22Rv1 (cell line): ENCODE data around the gene CHCHD4.

Experiments used
- ZFX ChIP-seq: fragments of 450-650 bp; IDR thresholded peaks from 2 replicates; pipeline ENCODE4 v1.6.1; 2017; ENCODE audit warnings: antibody characterized with exemption, borderline replicate concordance
- TF ChIP-seq, protein P1 (sequence below): fragments of 450-650 bp; IDR thresholded peaks from 2 replicates; pipeline ENCODE4 v1.5.1; 2017; ENCODE audit warnings: mild to moderate bottlenecking

- TF ChIP-seq, protein P1, sequence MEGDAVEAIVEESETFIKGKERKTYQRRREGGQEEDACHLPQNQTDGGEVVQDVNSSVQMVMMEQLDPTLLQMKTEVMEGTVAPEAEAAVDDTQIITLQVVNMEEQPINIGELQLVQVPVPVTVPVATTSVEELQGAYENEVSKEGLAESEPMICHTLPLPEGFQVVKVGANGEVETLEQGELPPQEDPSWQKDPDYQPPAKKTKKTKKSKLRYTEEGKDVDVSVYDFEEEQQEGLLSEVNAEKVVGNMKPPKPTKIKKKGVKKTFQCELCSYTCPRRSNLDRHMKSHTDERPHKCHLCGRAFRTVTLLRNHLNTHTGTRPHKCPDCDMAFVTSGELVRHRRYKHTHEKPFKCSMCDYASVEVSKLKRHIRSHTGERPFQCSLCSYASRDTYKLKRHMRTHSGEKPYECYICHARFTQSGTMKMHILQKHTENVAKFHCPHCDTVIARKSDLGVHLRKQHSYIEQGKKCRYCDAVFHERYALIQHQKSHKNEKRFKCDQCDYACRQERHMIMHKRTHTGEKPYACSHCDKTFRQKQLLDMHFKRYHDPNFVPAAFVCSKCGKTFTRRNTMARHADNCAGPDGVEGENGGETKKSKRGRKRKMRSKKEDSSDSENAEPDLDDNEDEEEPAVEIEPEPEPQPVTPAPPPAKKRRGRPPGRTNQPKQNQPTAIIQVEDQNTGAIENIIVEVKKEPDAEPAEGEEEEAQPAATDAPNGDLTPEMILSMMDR: no peak
- no peak for TF ChIP-seq ZFX
These were observed 22.9 kb upstream of the CHCHD4 start for GRCh38 chr3:14147617-14148016.
